Keratinocyte (primary cell): ENCODE measurements around the gene MRTFB.

ENCODE experiments used
- EZH2 ChIP-seq: IDR thresholded peaks from one replicate; pipeline ENCODE4 v1.6.1; 2012; ENCODE audit warnings: inconsistent platforms, mild to moderate bottlenecking, low read length, moderate library complexity
- TF ChIP-seq, protein P1 (sequence below), 3 experiments: IDR thresholded peaks in 1 of 3; conservative IDR thresholded peaks in 1 of 3; optimal IDR thresholded peaks in 1 of 3; 2 replicates in 2 of 3; 3 replicates in 1 of 3; pipeline versions ENCODE3 to v1.5.1; 2011; ENCODE audit warnings: low read length in 3 of 3, mild to moderate bottlenecking in 3 of 3, moderate library complexity in 2 of 3, control low read depth in 1 of 3, inconsistent platforms in 1 of 3; ENCODE audit not compliant: insufficient read depth in 2 of 3; ENCODE audit errors: extremely low read depth in 1 of 3

- TF ChIP-seq, protein P1, sequence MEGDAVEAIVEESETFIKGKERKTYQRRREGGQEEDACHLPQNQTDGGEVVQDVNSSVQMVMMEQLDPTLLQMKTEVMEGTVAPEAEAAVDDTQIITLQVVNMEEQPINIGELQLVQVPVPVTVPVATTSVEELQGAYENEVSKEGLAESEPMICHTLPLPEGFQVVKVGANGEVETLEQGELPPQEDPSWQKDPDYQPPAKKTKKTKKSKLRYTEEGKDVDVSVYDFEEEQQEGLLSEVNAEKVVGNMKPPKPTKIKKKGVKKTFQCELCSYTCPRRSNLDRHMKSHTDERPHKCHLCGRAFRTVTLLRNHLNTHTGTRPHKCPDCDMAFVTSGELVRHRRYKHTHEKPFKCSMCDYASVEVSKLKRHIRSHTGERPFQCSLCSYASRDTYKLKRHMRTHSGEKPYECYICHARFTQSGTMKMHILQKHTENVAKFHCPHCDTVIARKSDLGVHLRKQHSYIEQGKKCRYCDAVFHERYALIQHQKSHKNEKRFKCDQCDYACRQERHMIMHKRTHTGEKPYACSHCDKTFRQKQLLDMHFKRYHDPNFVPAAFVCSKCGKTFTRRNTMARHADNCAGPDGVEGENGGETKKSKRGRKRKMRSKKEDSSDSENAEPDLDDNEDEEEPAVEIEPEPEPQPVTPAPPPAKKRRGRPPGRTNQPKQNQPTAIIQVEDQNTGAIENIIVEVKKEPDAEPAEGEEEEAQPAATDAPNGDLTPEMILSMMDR (optimal IDR thresholded peaks at IDR 0.05 in 1 of 3, IDR thresholded peaks at IDR 0.05 in 1 of 3, conservative IDR thresholded peaks at IDR 0.05 in 1 of 3; ENCODE audit: extremely low read depth in 1 of 3, insufficient read depth in 2 of 3, low read length in 3 of 3), result no peak
- TF ChIP-seq EZH2, result no peak
These were observed 230.3 kb downstream of the MRTFB start for GRCh38 chr16:14301169-14302030.
